ENCODE measurements around the gene CNN2. TPM values are rescaled to one million over a fixed set of nuclear protein-coding genes. Genes with fewer than 3 reads are reported as not detected.

Gene CNN2
- total and polyA plus RNA-seq, 9 of the 15 experiments (the other 6 are each of a cell fraction or from before 2014, with no cell fraction given), result 12.1 to 174 (median 52.7) TPM

DNA sequence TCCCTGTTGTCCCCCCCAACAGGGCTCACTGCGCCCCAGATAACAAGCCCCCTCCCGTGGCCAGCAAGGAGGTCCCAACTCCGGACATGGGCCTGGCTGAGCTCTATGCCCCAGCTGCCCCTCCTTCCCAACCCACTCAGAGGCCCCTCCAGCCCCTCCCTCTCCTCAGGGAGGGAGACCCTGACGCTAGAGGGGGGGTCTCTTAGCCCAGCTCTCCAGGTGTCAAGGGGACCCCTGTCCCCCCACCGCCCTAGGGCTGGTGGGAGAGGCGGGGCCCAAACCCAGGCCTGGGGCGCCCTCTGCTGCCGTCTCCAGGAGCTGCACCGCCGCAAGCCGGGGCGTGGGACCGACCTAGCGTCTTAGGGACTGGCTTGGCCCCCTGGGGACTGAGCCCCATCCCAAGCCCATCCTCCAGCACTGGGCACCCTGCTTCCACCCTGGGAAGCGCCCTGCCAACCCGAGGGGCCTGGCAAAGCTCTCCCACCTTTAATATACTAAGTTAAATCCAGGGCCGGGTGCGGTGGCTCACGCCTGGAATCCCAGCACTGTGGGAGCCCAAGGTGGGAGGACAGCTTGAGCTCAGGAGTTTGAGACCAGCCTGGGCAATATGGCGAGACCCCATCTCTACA, 24.8 kb upstream of the CNN2 start (continued):
- TF ChIP-seq CC2D1A (IDR thresholded peaks at IDR 0.05) (peak; percentile 58; the same call in 1 of the 2 replicates), KLF16 (IDR thresholded peaks at IDR 0.05) (0 out of 2 replicates have a peak, but pooled peaks have one; percentile 24), ZFX (CRISPR knock-in tag; IDR thresholded peaks at IDR 0.05) (0 out of 2 replicates have a peak, but pooled peaks have one; percentile 3), NONO (IDR thresholded peaks at IDR 0.05; ENCODE audit: low read depth in 2 of 2, low read length in 1 of 2) (peak in 1 of 2 experiments; percentile 44; a peak in 1 of 4 replicates), SMC3 (conservative IDR thresholded peaks at IDR 0.05; ENCODE audit: insufficient read depth, low read depth, low read length) (peak; percentile 87), ARID2 (IDR thresholded peaks at IDR 0.05) (peak; percentile 61; the same call in 1 of the 2 replicates), ZNF121 (CRISPR knock-in tag; conservative IDR thresholded peaks at IDR 0.05) (peak; percentile 36; the same call in 1 of the 2 replicates), POLR2G (IDR thresholded peaks at IDR 0.05; ENCODE audit: low read depth, low read length) (0 out of 2 replicates have a peak, but pooled peaks have one; percentile 26), RB1 (IDR thresholded peaks at IDR 0.05; ENCODE audit: low read depth) (peak; percentile 81), CBFA2T2 (conservative IDR thresholded peaks at IDR 0.05) (0 out of 2 replicates have a peak, but pooled peaks have one; percentile 2)
- TF ChIP-seq, protein P1, sequence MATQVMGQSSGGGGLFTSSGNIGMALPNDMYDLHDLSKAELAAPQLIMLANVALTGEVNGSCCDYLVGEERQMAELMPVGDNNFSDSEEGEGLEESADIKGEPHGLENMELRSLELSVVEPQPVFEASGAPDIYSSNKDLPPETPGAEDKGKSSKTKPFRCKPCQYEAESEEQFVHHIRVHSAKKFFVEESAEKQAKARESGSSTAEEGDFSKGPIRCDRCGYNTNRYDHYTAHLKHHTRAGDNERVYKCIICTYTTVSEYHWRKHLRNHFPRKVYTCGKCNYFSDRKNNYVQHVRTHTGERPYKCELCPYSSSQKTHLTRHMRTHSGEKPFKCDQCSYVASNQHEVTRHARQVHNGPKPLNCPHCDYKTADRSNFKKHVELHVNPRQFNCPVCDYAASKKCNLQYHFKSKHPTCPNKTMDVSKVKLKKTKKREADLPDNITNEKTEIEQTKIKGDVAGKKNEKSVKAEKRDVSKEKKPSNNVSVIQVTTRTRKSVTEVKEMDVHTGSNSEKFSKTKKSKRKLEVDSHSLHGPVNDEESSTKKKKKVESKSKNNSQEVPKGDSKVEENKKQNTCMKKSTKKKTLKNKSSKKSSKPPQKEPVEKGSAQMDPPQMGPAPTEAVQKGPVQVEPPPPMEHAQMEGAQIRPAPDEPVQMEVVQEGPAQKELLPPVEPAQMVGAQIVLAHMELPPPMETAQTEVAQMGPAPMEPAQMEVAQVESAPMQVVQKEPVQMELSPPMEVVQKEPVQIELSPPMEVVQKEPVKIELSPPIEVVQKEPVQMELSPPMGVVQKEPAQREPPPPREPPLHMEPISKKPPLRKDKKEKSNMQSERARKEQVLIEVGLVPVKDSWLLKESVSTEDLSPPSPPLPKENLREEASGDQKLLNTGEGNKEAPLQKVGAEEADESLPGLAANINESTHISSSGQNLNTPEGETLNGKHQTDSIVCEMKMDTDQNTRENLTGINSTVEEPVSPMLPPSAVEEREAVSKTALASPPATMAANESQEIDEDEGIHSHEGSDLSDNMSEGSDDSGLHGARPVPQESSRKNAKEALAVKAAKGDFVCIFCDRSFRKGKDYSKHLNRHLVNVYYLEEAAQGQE (IDR thresholded peaks at IDR 0.05; ENCODE audit: borderline replicate concordance), result peak; percentile 75; the same call in 1 of the 2 replicates
- TF ChIP-seq, protein P1 (CRISPR knock-in tag; IDR thresholded peaks at IDR 0.05; ENCODE audit: low read depth), result no peak
- TF ChIP-seq, protein P2, sequence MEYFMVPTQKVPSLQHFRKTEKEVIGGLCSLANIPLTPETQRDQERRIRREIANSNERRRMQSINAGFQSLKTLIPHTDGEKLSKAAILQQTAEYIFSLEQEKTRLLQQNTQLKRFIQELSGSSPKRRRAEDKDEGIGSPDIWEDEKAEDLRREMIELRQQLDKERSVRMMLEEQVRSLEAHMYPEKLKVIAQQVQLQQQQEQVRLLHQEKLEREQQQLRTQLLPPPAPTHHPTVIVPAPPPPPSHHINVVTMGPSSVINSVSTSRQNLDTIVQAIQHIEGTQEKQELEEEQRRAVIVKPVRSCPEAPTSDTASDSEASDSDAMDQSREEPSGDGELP (CRISPR knock-in tag; IDR thresholded peaks at IDR 0.05; ENCODE audit: borderline replicate concordance), result peak; percentile 58; the same call in 1 of the 2 replicates
- TF ChIP-seq, protein P3, sequence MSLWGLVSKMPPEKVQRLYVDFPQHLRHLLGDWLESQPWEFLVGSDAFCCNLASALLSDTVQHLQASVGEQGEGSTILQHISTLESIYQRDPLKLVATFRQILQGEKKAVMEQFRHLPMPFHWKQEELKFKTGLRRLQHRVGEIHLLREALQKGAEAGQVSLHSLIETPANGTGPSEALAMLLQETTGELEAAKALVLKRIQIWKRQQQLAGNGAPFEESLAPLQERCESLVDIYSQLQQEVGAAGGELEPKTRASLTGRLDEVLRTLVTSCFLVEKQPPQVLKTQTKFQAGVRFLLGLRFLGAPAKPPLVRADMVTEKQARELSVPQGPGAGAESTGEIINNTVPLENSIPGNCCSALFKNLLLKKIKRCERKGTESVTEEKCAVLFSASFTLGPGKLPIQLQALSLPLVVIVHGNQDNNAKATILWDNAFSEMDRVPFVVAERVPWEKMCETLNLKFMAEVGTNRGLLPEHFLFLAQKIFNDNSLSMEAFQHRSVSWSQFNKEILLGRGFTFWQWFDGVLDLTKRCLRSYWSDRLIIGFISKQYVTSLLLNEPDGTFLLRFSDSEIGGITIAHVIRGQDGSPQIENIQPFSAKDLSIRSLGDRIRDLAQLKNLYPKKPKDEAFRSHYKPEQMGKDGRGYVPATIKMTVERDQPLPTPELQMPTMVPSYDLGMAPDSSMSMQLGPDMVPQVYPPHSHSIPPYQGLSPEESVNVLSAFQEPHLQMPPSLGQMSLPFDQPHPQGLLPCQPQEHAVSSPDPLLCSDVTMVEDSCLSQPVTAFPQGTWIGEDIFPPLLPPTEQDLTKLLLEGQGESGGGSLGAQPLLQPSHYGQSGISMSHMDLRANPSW (CRISPR knock-in tag; IDR thresholded peaks at IDR 0.05), result no peak
